Endothelial cell of umbilical vein (primary cell): ENCODE results near the gene ZNF772. TPM values are rescaled to one million over a fixed set of nuclear protein-coding genes. Genes with fewer than 3 reads are reported as not detected.
A peak's percentile ranks its signal among the peaks of the same experiment; 100 is the strongest.

Experiments used
- BruUV-seq: library from RNA; stranded (reverse); fragments of 400-500 nt; replicated peaks from 2 replicates; lab custom pipeline; 2021; lab: Mats Ljungman, UMichigan
- CTCF ChIA-PET: fragments of 300-600, 350-600 bp; sonication (Branson Sonifier 250); formaldehyde crosslinking; loops from one replicate; lab custom pipeline; 2021; ENCODE audit warnings: antibody characterized with exemption, inconsistent platforms; lab: Charles Lee
- POLR2A ChIA-PET: fragments of 300-600, 350-600 bp; sonication (Branson Sonifier 250); formaldehyde crosslinking; loops from one replicate; lab custom pipeline; 2021; ENCODE audit warnings: antibody characterized with exemption, inconsistent platforms; lab: Charles Lee
- DNase-seq: peaks from one replicate; pipeline ENCODE4 v3.0.0-alpha.2; 2011; ENCODE audit warnings: low read depth, low spot score
- FAIRE-seq: peaks from 2 replicates; lab custom pipeline; 2011; peaks lifted over from hg19 to GRCh38; lab: Jason Lieb, UNC
- H2AFZ ChIP-seq: 2 replicates; pipeline ENCODE4 v1.6.0; 2012; ENCODE audit warnings: low read depth, low read length, control low read depth, inconsistent platforms
- H3K27ac ChIP-seq: 2 replicates; pipeline ENCODE4 v1.5.1; 2011; ENCODE audit warnings: low read depth, mild to moderate bottlenecking, control low read depth, low read length, moderate library complexity; ENCODE audit not compliant: insufficient read depth
- H3K27me3 ChIP-seq, 2 experiments: 2 replicates each; pipeline versions ENCODE4 v1.6.0 to v1.6.1; 2011; ENCODE audit warnings: low read length in 2 of 2, mixed read lengths in 1 of 2; ENCODE audit not compliant: control insufficient read depth in 2 of 2, insufficient read depth in 2 of 2
- H3K36me3 ChIP-seq, 2 experiments: 2 replicates in 1 of 2; 3 replicates in 1 of 2; pipeline ENCODE4 v1.5.1; 2011; ENCODE audit warnings: low read length in 2 of 2, mild to moderate bottlenecking in 1 of 2, moderate library complexity in 1 of 2; ENCODE audit not compliant: control insufficient read depth in 2 of 2, insufficient read depth in 2 of 2; ENCODE audit errors: extremely low read depth in 1 of 2
- H3K4me1 ChIP-seq: 3 replicates; pipeline ENCODE4 v1.5.1; 2011; ENCODE audit warnings: mild to moderate bottlenecking, low read length; ENCODE audit not compliant: control insufficient read depth, insufficient read depth; ENCODE audit errors: extremely low read depth
- H3K4me2 ChIP-seq: 2 replicates; pipeline ENCODE4 v1.6.1; 2011; ENCODE audit warnings: low read length, control low read depth, mixed read lengths; ENCODE audit not compliant: insufficient read depth
- H3K4me3 ChIP-seq, 3 experiments: fragments of 200-600 bp in 1 of 3; sonication (generic), shearing (Covaris generic) in 1 of 3; replicated peaks in 1 of 3; 2 replicates each; pipeline ENCODE4 v1.5.1; 2011 to 2016; ENCODE audit warnings: control low read depth in 3 of 3, low read length in 3 of 3, mild to moderate bottlenecking in 2 of 3, inconsistent platforms in 1 of 3, low read depth in 1 of 3, moderate library complexity in 1 of 3; ENCODE audit not compliant: insufficient read depth in 1 of 3
- H3K79me2 ChIP-seq: 2 replicates; pipeline ENCODE4 v1.6.0; 2012; ENCODE audit warnings: low read length, inconsistent platforms; ENCODE audit not compliant: control insufficient read depth, insufficient read depth
- H3K9ac ChIP-seq: replicated peaks from 2 replicates; pipeline ENCODE3; 2011; ENCODE audit warnings: low read length, control low read depth; ENCODE audit not compliant: insufficient read depth; ENCODE audit errors: extremely low read depth
- H3K9me1 ChIP-seq: replicated peaks from 3 replicates; pipeline ENCODE4 v1.6.0; 2011; ENCODE audit warnings: mild to moderate bottlenecking, low read length; ENCODE audit not compliant: control insufficient read depth, insufficient read depth; ENCODE audit errors: extremely low read depth
- H3K9me3 ChIP-seq: replicated peaks from 2 replicates; pipeline ENCODE4 v1.5.1; 2012; ENCODE audit warnings: low read length, inconsistent platforms; ENCODE audit not compliant: control insufficient read depth, insufficient read depth
- H4K20me1 ChIP-seq: replicated peaks from 2 replicates; pipeline ENCODE3; 2011; ENCODE audit warnings: mild to moderate bottlenecking, low read length; ENCODE audit not compliant: control insufficient read depth, insufficient read depth; ENCODE audit errors: extremely low read depth
- CTCF ChIP-seq, 2 donors: IDR thresholded peaks; 1 replicate in 1 of 2; 2 replicates in 1 of 2; pipeline ENCODE4 v1.5.1; 2011; ENCODE audit warnings: low read length in 2 of 2, mild to moderate bottlenecking in 2 of 2, moderate library complexity in 2 of 2, control low read depth in 1 of 2, inconsistent platforms in 1 of 2, low read depth in 1 of 2; ENCODE audit not compliant: insufficient read depth in 1 of 2; ENCODE audit errors: extremely low read depth in 1 of 2
- EZH2 ChIP-seq: IDR thresholded peaks from 2 replicates; pipeline ENCODE4 v1.6.1; 2012; ENCODE audit warnings: borderline replicate concordance, low read depth, mild to moderate bottlenecking, moderate library complexity, low read length, inconsistent platforms; ENCODE audit not compliant: severe bottlenecking
- FOS ChIP-seq: IDR thresholded peaks from 2 replicates; pipeline ENCODE4 v1.6.1; 2011; ENCODE audit warnings: mild to moderate bottlenecking, low read length, moderate library complexity, borderline replicate concordance; ENCODE audit not compliant: insufficient read depth
- GATA2 ChIP-seq: IDR thresholded peaks from 2 replicates; pipeline ENCODE4 v1.7.0; 2011; ENCODE audit warnings: low read depth, mild to moderate bottlenecking, moderate library complexity, mixed read lengths, low read length; ENCODE audit not compliant: insufficient read length, insufficient read depth
- JUN ChIP-seq: IDR thresholded peaks from 2 replicates; pipeline ENCODE4 v1.6.1; 2011; ENCODE audit warnings: borderline replicate concordance, low read depth; ENCODE audit not compliant: insufficient read length, insufficient read depth
- MAX ChIP-seq: IDR thresholded peaks from 2 replicates; pipeline ENCODE4 v1.6.1; 2011; ENCODE audit not compliant: insufficient read depth, insufficient read length
- MYC ChIP-seq: IDR thresholded peaks from one replicate; pipeline ENCODE4 v1.6.1; 2011; ENCODE audit warnings: mild to moderate bottlenecking, low read depth, low read length
- POLR2A ChIP-seq: IDR thresholded peaks from 2 replicates; pipeline ENCODE4 v1.6.1; 2012; ENCODE audit warnings: low read depth, mild to moderate bottlenecking, control low read depth, low read length
- POLR2AphosphoS5 ChIP-seq: IDR thresholded peaks from 2 replicates; pipeline ENCODE4 v1.6.1; 2012; ENCODE audit warnings: low read depth, mild to moderate bottlenecking, control low read depth, low read length, moderate library complexity; ENCODE audit not compliant: insufficient read depth
- dilution Hi-C: fragments of 300-500 bp; cut with MboI; formaldehyde crosslinking; loops from one replicate; pipeline ENCODE4 v1.15.0; 2019; ENCODE audit warnings: low sequenced_read_pairs; ENCODE audit not compliant: extremely low pct_ligation_motif_present
- intact Hi-C: fragments of 100-400 bp; cut with micrococcal nuclease; formaldehyde crosslinking; loops from one replicate; pipeline ENCODE4 v1.10.0; 2022
- polyA plus RNA-seq, 4 experiments: library from polyadenylated mRNA; depleted of rRNA in 3 of 4; stranded (reverse) in 3 of 4; unstranded in 1 of 4; fragments of >200 nt; gene quantifications; 2 replicates each; pipeline versions ENCODE4 v1.2.1 to v1.2.3, GENCODE V29; 2011 to 2012; ENCODE audit warnings: missing spikeins in 1 of 4
- total RNA-seq: library from RNA; stranded (reverse); gene quantifications from 2 replicates; pipeline ENCODE4 v1.2.3, GENCODE V29; 2021

The ZNF772 gene
- total and polyA plus RNA-seq, 2 donors (not counting 3 experiments of a cell fraction or from before 2014, with no cell fraction given), result 3.1 to 6.4 TPM

GRCh38 chr19:57434386-57435061 is 42.8 kb downstream of the ZNF772 start:
- no peaks in the 10 kb centered on the region for H3K9me3 ChIP-seq
- ChIA-PET CTCF (interaction anchor here (1.2 to 1.8 kb wide), 2 partner anchors 28 to 247 kb away, joined by 3 to 7 read pairs; partner anchors contain the start of gene ZNF551), POLR2A (no interaction called here)
- intact Hi-C loops, result loop anchor here (1.0 to 2.0 kb wide), 5 partner anchors 23 to 198 kb away; partner anchors contain the start of genes ZNF134, ZNF17, ZNF211 and ZNF416
- peaks cover 0 to 2% of the 10 kb centered on the region in 2 experiments for H3K36me3 ChIP-seq
- H2AFZ ChIP-seq, result peak overlapping the region; percentile 89
- BruUV-seq, result TSS peak; percentile 55
- H3K4me2 ChIP-seq, result peak overlapping the region; percentile 83
- H3K27ac ChIP-seq, result no peak overlapping the region
- DNase-seq (no peak), FAIRE-seq (no peak)
- H3K4me1 ChIP-seq, result peaks cover 10% of the 10 kb centered on the region
- peak overlapping the region; percentile 28 for H3K9ac ChIP-seq
- H3K4me3 ChIP-seq, result peak overlapping the region; percentile 38 to 81 (median 41)
- H4K20me1 ChIP-seq, result no peaks in the 10 kb centered on the region
- no peak for TF ChIP-seq JUN
- no peak for TF ChIP-seq MAX
- no peak for TF ChIP-seq POLR2A
- no peak for TF ChIP-seq POLR2AphosphoS5
- no peak for TF ChIP-seq EZH2
- no peak for TF ChIP-seq MYC
- TF ChIP-seq CTCF (IDR thresholded peaks at IDR 0.05; ENCODE audit: extremely low read depth in 1 of 2, insufficient read depth in 1 of 2, low read depth in 1 of 2, low read length in 2 of 2), result no peak
- TF ChIP-seq GATA2, result no peak
- no peak for TF ChIP-seq FOS
- H3K9me1 ChIP-seq, result no peaks in the 10 kb centered on the region
- H3K27me3 ChIP-seq, result no peaks in the 10 kb centered on the region
- dilution Hi-C loops, result no loop called here
- H3K79me2 ChIP-seq, result peaks cover 17% of the 10 kb centered on the region
